ENCODE data around the gene CLEC20A. TPM values are rescaled to one million over a fixed set of nuclear protein-coding genes. Genes with fewer than 3 reads are reported as not detected.

CLEC20A gene
- total RNA-seq, 1 experiment from 2014 or later = not detected

- no peaks in the 10 kb centered on the region for H3K27me3 ChIP-seq (ENCODE audit: low read length)
- TF ChIP-seq CTCF (conservative IDR thresholded peaks at IDR 0.05; ENCODE audit: low read depth, low read length) (no peak), EZH2 (IDR thresholded peaks at IDR 0.05; ENCODE audit: low read length, unreplicated experiment) (no peak)
- H3K27ac ChIP-seq (ENCODE audit: low read length) = peak overlapping the region; percentile 99
- intact Hi-C loops (cut with micrococcal nuclease) = loop anchor here (10.0 kb wide), 1 partner anchor 358 kb away; no protein-coding TSS in a partner anchor
- TSS peak; percentile 61 for BruUV-seq (replicated peaks)
- no peaks in the 10 kb centered on the region for H3K36me3 ChIP-seq (ENCODE audit: low read depth, low read length)
- no peaks in the 10 kb centered on the region for H4K20me1 ChIP-seq (ENCODE audit: low read length)
- H2AFZ ChIP-seq (ENCODE audit: low read length) = peak overlapping the region; percentile 37; the same call in 1 of the 2 replicates
- ATAC-seq (peak; percentile 69), DNase-seq (peak; percentile 94)
- H3K9me3 ChIP-seq (ENCODE audit: low read length) = no peaks in the 10 kb centered on the region
- H3K9ac ChIP-seq (ENCODE audit: low read length) = peak overlapping the region; percentile 80
- H3K79me2 ChIP-seq (ENCODE audit: low read length) = no peaks in the 10 kb centered on the region
- H3K4me2 ChIP-seq (ENCODE audit: low read length) = peak overlapping the region; percentile 83
- peaks cover 64% of the 10 kb centered on the region for H3K4me1 ChIP-seq (ENCODE audit: insufficient read depth, low read length)
- ChIA-PET CTCF (interaction anchor here (0.5 kb wide), 1 partner anchor 311 kb away, joined by 3 read pairs; no protein-coding TSS in a partner anchor), POLR2A (ENCODE audit: unreplicated experiment) (interaction anchor here (0.8 kb wide), 1 partner anchor 189 kb away, joined by 7 read pairs; no protein-coding TSS in a partner anchor)
- H3F3A ChIP-seq (ENCODE audit: low read length, unreplicated experiment) = peaks cover 4% of the 10 kb centered on the region
- H3K4me3 ChIP-seq (ENCODE audit: low read length) = peak overlapping the region; percentile 46; the same call in 1 of the 2 replicates
- no peaks in the 10 kb centered on the region for H3K9me2 ChIP-seq (replicated peaks; ENCODE audit: low read length)
Measured at GRCh38 chr1:178536844-178537371, 40.1 kb upstream of the CLEC20A start.

- no peak overlapping the region for H3K4me3 ChIP-seq (ENCODE audit: low read length)
- no peaks in the 10 kb centered on the region for H3K9me3 ChIP-seq (ENCODE audit: low read length)
- peak overlapping the region; percentile 59 for H3K4me2 ChIP-seq (ENCODE audit: low read length)
- DNase-seq (no peak), ATAC-seq (no peak)
- ChIA-PET CTCF (no interaction called here), POLR2A (ENCODE audit: unreplicated experiment) (no interaction called here)
- H3K79me2 ChIP-seq (ENCODE audit: low read length) = no peaks in the 10 kb centered on the region
- H3K36me3 ChIP-seq (ENCODE audit: low read depth, low read length) = no peaks in the 10 kb centered on the region
- peak overlapping the region; percentile 37; the same call in 1 of the 2 replicates for H2AFZ ChIP-seq (ENCODE audit: low read length)
- no TSS peak for BruUV-seq (replicated peaks)
- no peaks in the 10 kb centered on the region for H3K27me3 ChIP-seq (ENCODE audit: low read length)
- intact Hi-C loops (cut with micrococcal nuclease) = loop anchor here (10.0 kb wide), 1 partner anchor 358 kb away; no protein-coding TSS in a partner anchor
- no peak for TF ChIP-seq EZH2phosphoT487 (IDR thresholded peaks at IDR 0.05; ENCODE audit: borderline replicate concordance, low read length)
- TF ChIP-seq EZH2 (IDR thresholded peaks at IDR 0.05; ENCODE audit: low read length, unreplicated experiment) = no peak
- no peak for TF ChIP-seq CTCF (conservative IDR thresholded peaks at IDR 0.05; ENCODE audit: low read depth, low read length)
- peaks cover 65% of the 10 kb centered on the region for H3K4me1 ChIP-seq (ENCODE audit: insufficient read depth, low read length)
- peaks cover 4% of the 10 kb centered on the region for H3F3A ChIP-seq (ENCODE audit: low read length, unreplicated experiment)
- H3K9me2 ChIP-seq (replicated peaks; ENCODE audit: low read length) = no peaks in the 10 kb centered on the region
- H3K9ac ChIP-seq (ENCODE audit: low read length) = peak overlapping the region; percentile 52
- no peaks in the 10 kb centered on the region for H4K20me1 ChIP-seq (ENCODE audit: low read length)
- peak overlapping the region; percentile 99 for H3K27ac ChIP-seq (ENCODE audit: low read length)
Measured at GRCh38 chr1:178536329-178536728, 39.6 kb upstream of the CLEC20A start.

Measured in PC-3 (cell line).